Common myeloid progenitor, CD34-positive (primary cell): ENCODE results near the gene SCN1B.

Source experiments
- CTCF ChIA-PET: fragments of 350-600 bp; sonication (Branson Sonifier 250); formaldehyde crosslinking; loops from one replicate; lab custom pipeline; 2021; ENCODE audit warnings: antibody characterized with exemption; lab: Charles Lee
- POLR2A ChIA-PET: fragments of 350-600 bp; sonication (Branson Sonifier 250); formaldehyde crosslinking; loops from one replicate; lab custom pipeline; 2021; ENCODE audit warnings: antibody characterized with exemption; lab: Charles Lee
- DNase-seq, 3 donors: peaks; one replicate each; pipeline versions ENCODE4 v3.0.0 to v3.0.0-alpha.2; 2013
- H3K27ac ChIP-seq, 2 experiments: 1 replicate in 1 of 2; 2 replicates in 1 of 2; pipeline ENCODE4 v1.7.0; 2013; ENCODE audit warnings: inconsistent platforms in 2 of 2, low read length in 2 of 2, mild to moderate bottlenecking in 2 of 2, low read depth in 1 of 2, moderate library complexity in 1 of 2; ENCODE audit not compliant: severe bottlenecking in 2 of 2, insufficient read depth in 1 of 2, poor library complexity in 1 of 2
- H3K27me3 ChIP-seq, 5 experiments: replicated peaks in 2 of 5; 1 replicate in 3 of 5; 2 replicates in 2 of 5; pipeline versions ENCODE4 v1.6.1 to v1.7.0; 2013; ENCODE audit warnings: low read length in 4 of 5, mild to moderate bottlenecking in 2 of 5, moderate library complexity in 2 of 5, inconsistent platforms in 1 of 5; ENCODE audit not compliant: insufficient read depth in 5 of 5, control insufficient read depth in 4 of 5
- H3K36me3 ChIP-seq, 4 experiments: 1 replicate in 2 of 4; 2 replicates in 2 of 4; pipeline versions ENCODE4 v1.6.1 to v1.7.0; 2013; ENCODE audit warnings: low read length in 3 of 4, control low read depth in 1 of 4, mild to moderate bottlenecking in 1 of 4; ENCODE audit not compliant: control insufficient read depth in 4 of 4, insufficient read depth in 4 of 4
- H3K4me1 ChIP-seq, 4 experiments: 1 replicate in 3 of 4; 2 replicates in 1 of 4; pipeline versions ENCODE4 v1.6.1 to v1.7.1; 2013; ENCODE audit warnings: low read length in 3 of 4, mild to moderate bottlenecking in 3 of 4, control low read depth in 1 of 4, inconsistent platforms in 1 of 4, moderate library complexity in 1 of 4; ENCODE audit not compliant: control insufficient read depth in 4 of 4, insufficient read depth in 4 of 4; ENCODE audit errors: control extremely low read depth in 1 of 4
- H3K4me3 ChIP-seq, 7 experiments: 1 replicate in 4 of 7; 2 replicates in 3 of 7; pipeline versions ENCODE4 v1.5.1 to v1.7.0; 2013; ENCODE audit warnings: mild to moderate bottlenecking in 7 of 7, low read length in 6 of 7, moderate library complexity in 6 of 7, inconsistent platforms in 2 of 7, low read depth in 2 of 7, control low read depth in 1 of 7; ENCODE audit not compliant: insufficient read depth in 4 of 7, control insufficient read depth in 1 of 7; ENCODE audit errors: extremely low read depth in 1 of 7
- H3K9me3 ChIP-seq, 5 experiments: 1 replicate in 4 of 5; 2 replicates in 1 of 5; pipeline versions ENCODE4 v1.6.1 to v1.7.1; 2013; ENCODE audit warnings: low read length in 4 of 5, mild to moderate bottlenecking in 2 of 5, inconsistent platforms in 1 of 5, low read depth in 1 of 5, moderate library complexity in 1 of 5; ENCODE audit not compliant: control insufficient read depth in 4 of 5, insufficient read depth in 2 of 5; ENCODE audit errors: control extremely low read depth in 1 of 5
- WGBS: methylation state at CpG from one replicate; pipeline ENCODE4 v1.1.5; 2013; ENCODE audit not compliant: insufficient coverage; 5-methylcytosine and 5-hydroxymethylcytosine counted together

Gene SCN1B

DNA sequence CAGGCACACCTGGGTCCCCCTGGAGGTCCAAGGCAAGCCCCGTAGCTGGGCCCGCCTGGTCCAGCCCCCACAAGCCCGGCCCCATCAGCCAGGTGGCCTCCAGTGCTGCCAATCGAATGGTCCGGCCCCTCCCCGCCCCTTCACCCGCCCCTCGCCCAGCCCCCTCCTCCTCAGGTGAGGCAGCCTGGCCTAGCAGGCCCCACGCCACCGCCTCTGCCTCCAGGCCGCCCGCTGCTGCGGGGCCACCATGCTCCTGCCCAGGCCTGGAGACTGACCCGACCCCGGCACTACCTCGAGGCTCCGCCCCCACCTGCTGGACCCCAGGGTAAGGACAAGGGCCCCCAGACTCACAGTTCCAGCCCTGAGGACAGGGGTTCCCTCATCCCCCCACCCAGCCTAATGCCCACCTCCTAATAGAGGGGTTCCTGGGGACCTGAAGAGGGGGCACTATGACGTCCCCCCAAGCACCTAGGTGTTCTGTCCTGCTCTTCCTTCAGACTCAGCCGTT lies 11.3 kb downstream of the SCN1B start, which contains the start of gene HPN:
TSS of gene HPN (plus strand) at position 174 of the 508 bp plus-strand sequence. CDS start 786 bp downstream, outside the sequence.
- 80% methylated on average over 9 of the region's 19 CpGs for WGBS
- DNase-seq: no peak
- Histone ChIP-seq H3K27me3 (no peaks in the 10 kb centered on the region), H3K4me1 (peaks cover 4 to 72% (median 70%) of the 10 kb centered on the region in 4 experiments), H3K4me3 (peak within 1 kb of the TSS in 6 of 7 experiments; percentile 36 to 74 (median 48)), H3K36me3 (no peaks in the 10 kb centered on the region), H3K9me3 (no peaks in the 10 kb centered on the region), H3K27ac (peak within 1 kb of the TSS in 1 of 2 experiments; percentile 19)
- ChIA-PET POLR2A (no interaction called here), CTCF (interaction anchor here (1.0 to 1.3 kb wide), 2 partner anchors 12 to 76 kb away, joined by 3 read pairs; no protein-coding TSS in a partner anchor)

DNA sequence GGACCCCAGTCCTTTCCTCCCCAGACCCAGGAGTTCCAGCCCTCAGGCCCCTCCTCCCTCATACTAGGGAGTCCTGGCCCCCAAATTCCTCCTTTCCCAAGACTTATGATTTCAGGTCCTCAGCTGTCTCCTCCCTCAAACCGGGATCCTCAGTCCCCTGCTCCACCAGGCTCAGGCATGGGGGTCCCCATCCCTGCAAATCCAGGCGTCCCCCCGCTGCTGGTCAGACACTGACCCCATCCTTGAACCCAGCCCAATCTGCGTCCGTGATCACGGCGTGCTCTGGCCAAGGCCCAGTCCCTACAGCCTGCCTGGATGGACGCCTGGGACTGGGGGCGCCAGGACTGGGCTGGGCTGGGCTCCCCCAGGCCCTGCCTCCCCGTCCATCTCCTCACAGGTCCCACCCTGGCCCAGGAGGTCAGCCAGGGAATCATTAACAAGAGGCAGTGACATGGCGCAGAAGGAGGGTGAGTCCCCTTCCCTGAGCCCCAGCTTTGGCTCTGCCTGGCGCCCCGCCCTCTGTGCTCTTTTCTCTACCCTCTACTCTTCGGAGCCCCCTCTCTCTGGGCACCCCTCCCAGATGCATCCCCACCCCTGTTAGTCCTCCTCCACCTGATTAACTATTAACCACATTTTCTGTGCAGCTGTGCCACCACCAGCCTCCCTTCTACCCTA lies 11.9 kb downstream of the SCN1B start:
- Histone ChIP-seq H3K27me3 (no peaks in the 10 kb centered on the region), H3K4me3 (no peak overlapping the region), H3K27ac (no peak overlapping the region), H3K4me1 (peaks cover 4 to 76% (median 74%) of the 10 kb centered on the region in 4 experiments), H3K9me3 (no peaks in the 10 kb centered on the region), H3K36me3 (no peaks in the 10 kb centered on the region)
- CTCF ChIA-PET: interaction anchor here (0.8 to 4.6 kb wide), 6 partner anchors 13 to 99 kb away, joined by 3 to 44 read pairs (median 8); no protein-coding TSS in a partner anchor
- POLR2A ChIA-PET: no interaction called here
- 95% methylated on average over 14 of the region's 14 CpGs for WGBS
- no peak for DNase-seq

DNA sequence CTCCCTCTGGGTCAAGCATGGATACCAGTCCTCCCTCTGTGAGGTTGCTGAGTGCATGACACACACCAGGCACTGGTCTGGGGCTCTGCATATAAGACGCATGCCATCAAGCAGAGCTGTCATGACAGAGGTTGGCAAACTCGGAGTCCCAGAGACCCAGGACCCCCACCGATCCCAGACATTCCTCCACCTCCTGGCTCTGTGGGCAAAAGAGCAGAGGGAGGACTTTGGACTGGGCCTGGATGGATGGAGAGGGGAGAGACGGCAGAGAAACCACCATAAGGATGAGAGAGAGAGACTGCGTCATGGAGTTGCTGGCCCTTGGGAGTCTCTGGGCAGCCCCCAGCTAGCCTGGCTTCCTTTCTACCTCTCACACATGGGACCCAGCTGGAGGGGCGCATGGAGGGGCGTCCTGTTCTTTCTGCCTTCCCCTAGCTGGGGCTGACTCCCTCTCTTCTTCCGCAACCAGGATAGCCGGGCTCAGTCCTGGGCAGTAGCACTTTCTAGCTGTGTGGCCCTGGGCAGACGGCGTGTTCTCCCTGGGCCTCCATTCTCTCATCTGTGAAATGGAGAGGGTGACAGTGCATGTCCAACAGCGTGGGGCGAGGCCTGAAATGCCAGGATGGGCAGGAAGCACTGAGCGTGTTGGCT lies 12.8 kb downstream of the SCN1B start:
- CTCF ChIA-PET: interaction anchor here (0.7 to 4.6 kb wide), 16 partner anchors 12 to 98 kb away, joined by 3 to 44 read pairs (median 4); partner anchors contain the start of gene FXYD3
- Histone ChIP-seq H3K9me3 (no peaks in the 10 kb centered on the region), H3K36me3 (no peaks in the 10 kb centered on the region), H3K27me3 (no peaks in the 10 kb centered on the region), H3K27ac (no peak overlapping the region), H3K4me3 (no peak overlapping the region), H3K4me1 (peaks cover 4 to 82% (median 76%) of the 10 kb centered on the region in 4 experiments)
- POLR2A ChIA-PET: interaction anchor here (0.6 kb wide), 2 partner anchors 44 to 54 kb away, joined by 3 to 4 read pairs; no protein-coding TSS in a partner anchor
- DNase-seq: no peak
- WGBS: 91% methylated on average over 12 of the region's 14 CpGs

DNA sequence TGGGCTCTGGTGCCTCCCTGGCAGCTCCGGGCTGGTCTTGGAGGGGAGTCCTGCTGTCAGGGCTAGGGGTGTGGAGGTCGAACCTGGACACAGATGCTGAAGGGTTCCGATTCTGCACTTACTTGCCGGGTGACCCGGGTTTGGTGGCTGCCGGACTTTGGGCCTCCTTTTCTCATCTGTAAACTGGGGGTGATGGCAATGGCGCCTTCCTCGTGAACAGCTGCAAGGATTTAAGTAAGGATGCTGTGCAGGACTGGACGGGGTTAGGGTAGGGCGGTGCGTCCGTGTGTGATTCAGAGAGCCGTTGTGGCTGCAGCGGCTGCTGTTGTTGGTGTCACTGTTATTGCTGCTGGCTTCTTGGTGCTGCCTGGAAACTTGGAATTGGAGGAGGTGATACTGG lies 13.6 kb downstream of the SCN1B start:
- ChIA-PET CTCF (interaction anchor here (0.9 to 4.6 kb wide), 24 partner anchors 11 to 104 kb away, joined by 3 to 44 read pairs (median 5); partner anchors contain the start of genes FXYD3 and LGI4), POLR2A (interaction anchor here (0.6 to 0.8 kb wide), 2 partner anchors 10 to 45 kb away, joined by 4 to 5 read pairs; no protein-coding TSS in a partner anchor)
- Histone ChIP-seq H3K27ac (no peak overlapping the region), H3K27me3 (no peaks in the 10 kb centered on the region), H3K36me3 (no peaks in the 10 kb centered on the region), H3K4me1 (peaks cover 0 to 79% (median 74%) of the 10 kb centered on the region in 4 experiments), H3K4me3 (no peak overlapping the region), H3K9me3 (no peaks in the 10 kb centered on the region)
- WGBS: 98% methylated on average over 14 of the region's 14 CpGs
- DNase-seq: no peak

DNA sequence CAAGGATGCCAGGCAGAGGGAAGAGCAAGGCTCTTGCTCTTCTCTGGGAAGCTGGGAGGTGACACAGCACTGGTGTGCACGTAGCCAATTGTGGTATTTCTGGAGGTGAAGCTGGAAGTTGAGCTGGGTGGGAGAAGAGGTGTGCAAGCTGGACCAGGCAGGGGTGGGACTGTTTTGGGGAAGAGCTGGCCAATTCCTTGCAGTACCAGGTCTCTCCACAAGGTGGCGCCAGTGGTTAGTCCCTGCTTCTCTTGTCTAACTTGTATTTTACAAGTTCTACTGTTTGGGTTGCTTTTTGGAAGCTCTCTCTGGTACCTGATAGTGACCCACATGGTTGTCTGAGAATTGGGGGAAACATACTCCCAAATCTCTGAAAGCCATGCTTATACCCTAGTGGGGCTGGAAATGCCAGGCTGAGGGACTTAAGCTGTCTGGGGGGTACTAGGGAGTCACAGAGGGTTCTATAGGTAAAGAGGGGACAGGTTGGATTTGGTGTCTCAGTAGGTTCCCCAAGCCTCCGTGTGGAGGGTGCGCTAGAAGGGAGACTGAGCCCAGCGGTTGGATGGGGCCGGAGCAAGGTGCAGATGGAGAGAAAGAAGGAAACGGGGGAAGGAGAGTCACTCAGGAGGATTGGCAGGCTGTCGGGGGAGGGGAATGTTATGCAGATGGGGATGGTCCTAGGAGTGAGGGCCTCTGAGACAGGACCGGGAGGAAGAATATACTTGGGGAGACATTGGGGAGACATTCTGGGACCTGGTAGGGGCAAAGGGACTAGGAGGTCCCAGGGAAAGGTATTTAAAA lies 14.2 kb downstream of the SCN1B start:
- Histone ChIP-seq H3K4me3 (no peak overlapping the region), H3K4me1 (peaks cover 0 to 74% (median 70%) of the 10 kb centered on the region in 4 experiments), H3K36me3 (no peaks in the 10 kb centered on the region), H3K9me3 (no peaks in the 10 kb centered on the region), H3K27ac (no peak overlapping the region), H3K27me3 (no peaks in the 10 kb centered on the region)
- CTCF ChIA-PET: interaction anchor here (0.9 to 4.6 kb wide), 23 partner anchors 10 to 104 kb away, joined by 3 to 44 read pairs (median 5); partner anchors contain the start of genes FXYD3 and LGI4
- peak; percentile 65 to 76 (median 71) for DNase-seq
- WGBS: 64% methylated on average over 8 of the region's 9 CpGs
- POLR2A ChIA-PET: interaction anchor here (0.8 to 1.5 kb wide), 2 partner anchors 10 to 44 kb away, joined by 3 to 5 read pairs; no protein-coding TSS in a partner anchor

DNA sequence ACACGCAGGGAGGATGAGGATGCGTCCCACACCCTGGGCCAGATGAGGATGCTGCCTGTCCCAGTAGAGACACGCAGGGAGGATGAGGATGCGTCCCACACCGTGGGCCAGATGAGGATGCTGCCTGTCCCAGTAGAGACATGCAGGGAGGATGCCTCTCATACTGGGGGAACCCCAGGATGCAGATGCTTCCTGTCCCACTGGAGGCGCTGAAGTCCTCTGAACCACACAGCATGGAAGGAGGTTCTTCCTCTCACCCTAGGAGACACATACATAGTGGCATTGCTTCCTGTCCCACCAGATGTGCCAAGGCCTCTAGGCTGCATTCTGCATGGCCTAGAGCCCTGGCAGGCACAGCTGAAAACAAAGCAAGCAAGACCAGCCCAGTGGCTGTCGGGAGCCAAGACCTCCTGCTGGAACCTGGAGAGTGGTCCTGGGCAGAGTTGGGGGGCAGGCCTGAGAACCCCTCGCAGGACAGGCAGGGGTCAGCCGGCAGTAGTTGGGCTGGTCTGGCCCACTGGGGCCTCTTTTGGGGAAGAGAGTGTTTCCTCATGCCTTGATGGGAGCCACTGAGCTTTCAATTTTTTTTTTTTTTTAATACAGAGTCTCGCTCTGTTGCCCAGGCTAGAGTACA lies 15.5 kb downstream of the SCN1B start:
- no peaks in the 10 kb centered on the region for H3K36me3 ChIP-seq
- ChIA-PET CTCF (interaction anchor here (0.7 to 4.6 kb wide), 12 partner anchors 8 to 156 kb away, joined by 3 to 44 read pairs (median 4); no protein-coding TSS in a partner anchor), POLR2A (interaction anchor here (0.5 to 1.5 kb wide), 4 partner anchors 10 to 623 kb away, joined by 3 read pairs; no protein-coding TSS in a partner anchor)
- peak; percentile 90 to 99 (median 98) for DNase-seq
- WGBS: 1% methylated on average over 9 of the region's 10 CpGs
- no peaks in the 10 kb centered on the region for H3K9me3 ChIP-seq
- peak overlapping the region in 1 of 2 experiments; percentile 51 for H3K27ac ChIP-seq
- peaks cover 0 to 61% (median 57%) of the 10 kb centered on the region in 4 experiments for H3K4me1 ChIP-seq
- H3K27me3 ChIP-seq: no peaks in the 10 kb centered on the region
- H3K4me3 ChIP-seq: peak overlapping the region in 1 of 7 experiments; percentile 50
